IMR-90 (cell line): ENCODE data around the gene TEAD1. TPM values are rescaled to one million over a fixed set of nuclear protein-coding genes. Genes with fewer than 3 reads are reported as not detected.

Experiments used
- ATAC-seq: fragments of 200-7000 bp; cut with Tn5 transposase; 2 replicates; pipeline ENCODE4 v1.9.1; 2020; ENCODE audit warnings: low read depth, mild to moderate bottlenecking, moderate library complexity
- BruUV-seq: library from RNA; stranded (reverse); fragments of 400-500 nt; replicated peaks from 2 replicates; lab custom pipeline; 2021; lab: Mats Ljungman, UMichigan
- CTCF ChIA-PET: fragments of 300-600 bp; formaldehyde crosslinking; extraction: SDS; loops from one replicate; lab custom pipeline; 2021; ENCODE audit warnings: antibody characterized with exemption; lab: Yijun Ruan, JAX
- POLR2A ChIA-PET: fragments of 300-600 bp; sonication (Branson Sonifier 250); formaldehyde crosslinking; loops from one replicate; lab custom pipeline; 2022; ENCODE audit warnings: antibody characterized with exemption; ENCODE audit not compliant: unreplicated experiment; lab: Charles Lee
- DNase-seq: peaks from one replicate; pipeline ENCODE4 v3.0.0; 2013
- H2AFZ ChIP-seq: replicated peaks from 2 replicates; pipeline ENCODE3; 2013; ENCODE audit warnings: low read length, mild to moderate bottlenecking; ENCODE audit not compliant: poor library complexity
- H2AK5ac ChIP-seq: 2 replicates; pipeline ENCODE4 v1.6.1; 2013; ENCODE audit warnings: low read depth, low read length, inconsistent platforms
- H2AK9ac ChIP-seq: replicated peaks from 2 replicates; pipeline ENCODE3; 2013; ENCODE audit warnings: mild to moderate bottlenecking, low read depth, low read length, moderate library complexity; ENCODE audit not compliant: poor library complexity
- H2BK120ac ChIP-seq: 2 replicates; pipeline ENCODE4 v1.6.1; 2013; ENCODE audit warnings: low read depth, low read length, inconsistent platforms
- H2BK15ac ChIP-seq: 3 replicates; pipeline ENCODE4 v1.6.1; 2013; ENCODE audit warnings: low read depth, low read length, inconsistent platforms
- H2BK20ac ChIP-seq: 2 replicates; pipeline ENCODE4 v1.6.1; 2013; ENCODE audit warnings: low read depth, mild to moderate bottlenecking, inconsistent platforms, low read length, moderate library complexity
- H2BK5ac ChIP-seq: 2 replicates; pipeline ENCODE4 v1.6.1; 2013; ENCODE audit warnings: mild to moderate bottlenecking, low read depth, low read length, inconsistent platforms; ENCODE audit not compliant: poor library complexity, severe bottlenecking
- H3K14ac ChIP-seq: replicated peaks from 2 replicates; pipeline ENCODE4 v1.6.1; 2013; ENCODE audit warnings: low read depth, low read length, inconsistent platforms
- H3K18ac ChIP-seq: 2 replicates; pipeline ENCODE4 v1.6.1; 2013; ENCODE audit warnings: low read depth, low read length, control low read depth
- H3K23ac ChIP-seq: 2 replicates; pipeline ENCODE4 v1.6.1; 2013; ENCODE audit warnings: low read depth, low read length, inconsistent platforms
- H3K27ac ChIP-seq: 2 replicates; pipeline ENCODE4 v1.5.1; 2013; ENCODE audit warnings: mild to moderate bottlenecking, control low read depth, low read length; ENCODE audit not compliant: insufficient read depth
- H3K27me3 ChIP-seq: 2 replicates; pipeline ENCODE4 v1.6.1; 2013; ENCODE audit warnings: low read length; ENCODE audit not compliant: control insufficient read depth, insufficient read depth
- H3K36me3 ChIP-seq: 2 replicates; pipeline ENCODE4 v1.6.1; 2013; ENCODE audit warnings: low read length, mixed read lengths; ENCODE audit not compliant: control insufficient read depth, insufficient read depth
- H3K4ac ChIP-seq: 2 replicates; pipeline ENCODE4 v1.6.1; 2013; ENCODE audit warnings: low read depth, low read length, inconsistent platforms
- H3K4me1 ChIP-seq: 2 replicates; pipeline ENCODE4 v1.6.1; 2013; ENCODE audit warnings: low read length, mixed read lengths; ENCODE audit not compliant: control insufficient read depth, insufficient read depth
- H3K4me2 ChIP-seq: 2 replicates; pipeline ENCODE4 v1.6.1; 2013; ENCODE audit warnings: low read depth, mild to moderate bottlenecking, control low read depth, low read length, moderate library complexity
- H3K4me3 ChIP-seq: 2 replicates; pipeline ENCODE4 v1.5.1; 2013; ENCODE audit warnings: low read depth, mild to moderate bottlenecking, control low read depth, low read length, moderate library complexity; ENCODE audit not compliant: insufficient read depth
- H3K56ac ChIP-seq: 2 replicates; pipeline ENCODE4 v1.6.1; 2013; ENCODE audit warnings: low read length, inconsistent platforms; ENCODE audit not compliant: insufficient read depth; ENCODE audit errors: extremely low read depth
- H3K79me1 ChIP-seq, 2 experiments: 2 replicates each; pipeline ENCODE4 v1.6.1; 2013; ENCODE audit warnings: low read length in 2 of 2, inconsistent platforms in 1 of 2, low read depth in 1 of 2
- H3K9ac ChIP-seq: 2 replicates; pipeline ENCODE4 v1.6.1; 2013; ENCODE audit warnings: low read depth, low read length, control low read depth
- H3K9me1 ChIP-seq: 2 replicates; pipeline ENCODE4 v1.6.1; 2013; ENCODE audit warnings: low read length, inconsistent platforms; ENCODE audit not compliant: insufficient read depth
- H3K9me3 ChIP-seq: 2 replicates; pipeline ENCODE4 v1.6.1; 2013; ENCODE audit warnings: low read length; ENCODE audit not compliant: control insufficient read depth, insufficient read depth
- H4K20me1 ChIP-seq: 2 replicates; pipeline ENCODE4 v1.6.1; 2013; ENCODE audit warnings: low read length, inconsistent platforms; ENCODE audit not compliant: insufficient read depth
- H4K5ac ChIP-seq: 2 replicates; pipeline ENCODE4 v1.6.1; 2013; ENCODE audit warnings: mild to moderate bottlenecking, low read depth, low read length, control low read depth
- H4K8ac ChIP-seq, 2 experiments: 2 replicates each; pipeline ENCODE4 v1.6.1; 2013; ENCODE audit warnings: low read depth in 2 of 2, low read length in 2 of 2, control low read depth in 1 of 2, inconsistent platforms in 1 of 2
- H4K91ac ChIP-seq: 2 replicates; pipeline ENCODE4 v1.6.1; 2013; ENCODE audit warnings: low read depth, low read length, inconsistent platforms; ENCODE audit not compliant: insufficient read depth
- CEBPB ChIP-seq: IDR thresholded peaks from 2 replicates; pipeline ENCODE4 v1.6.1; 2012; ENCODE audit warnings: low read depth, low read length, improper control_type of control experiment
- FOS ChIP-seq: fragments of 150-350 bp; IDR thresholded peaks from 2 replicates; pipeline ENCODE4 v1.6.1; 2016; ENCODE audit warnings: low read depth, low read length
- MAZ ChIP-seq: IDR thresholded peaks from 2 replicates; pipeline ENCODE4 v1.6.1; 2012; ENCODE audit warnings: low read depth, mild to moderate bottlenecking, low read length, improper control_type of control experiment, moderate library complexity, borderline replicate concordance
- MXI1 ChIP-seq: IDR thresholded peaks from 2 replicates; pipeline ENCODE4 v1.6.1; 2012; ENCODE audit warnings: low read depth, mild to moderate bottlenecking, low read length, moderate library complexity, borderline replicate concordance
- POLR2A ChIP-seq: IDR thresholded peaks from 2 replicates; pipeline ENCODE4 v1.6.1; 2012; ENCODE audit warnings: mild to moderate bottlenecking, low read depth, low read length
- RAD21 ChIP-seq: IDR thresholded peaks from 2 replicates; pipeline ENCODE4 v1.6.1; 2012; ENCODE audit warnings: low read length, improper control_type of control experiment
- RCOR1 ChIP-seq: IDR thresholded peaks from 2 replicates; pipeline ENCODE4 v1.6.1; 2012; ENCODE audit warnings: mild to moderate bottlenecking, low read length, improper control_type of control experiment; ENCODE audit not compliant: insufficient replicate concordance
- RFX5 ChIP-seq: IDR thresholded peaks from 2 replicates; pipeline ENCODE4 v1.8.0; 2012; ENCODE audit warnings: low read depth, mild to moderate bottlenecking, low read length, moderate library complexity
- SMC3 ChIP-seq: fragments of 150-350 bp; IDR thresholded peaks from 2 replicates; pipeline ENCODE4 v1.6.1; 2016; ENCODE audit warnings: low read depth, mild to moderate bottlenecking, antibody characterized with exemption, low read length, moderate library complexity
- WGBS, 2 experiments: methylation state at CpG; one replicate each; pipeline versions ENCODE4 v1.1.5 to v1.1.7; 2013; ENCODE audit warnings: missing lambda C conversion rate in 2 of 2; ENCODE audit not compliant: insufficient read length in 1 of 2; ENCODE audit errors: extremely low coverage in 2 of 2; 5-methylcytosine and 5-hydroxymethylcytosine counted together
- dilution Hi-C: fragments of 300-500 bp; cut with HindIII; formaldehyde crosslinking; loops from one replicate; pipeline ENCODE4 v1.14.3; 2018; ENCODE audit warnings: low sequenced_read_pairs; ENCODE audit not compliant: unreplicated experiment
- in situ Hi-C: fragments of 300-500 bp; cut with MboI; formaldehyde crosslinking; loops from 3 replicates; pipeline ENCODE4 v1.14.3; 2019; ENCODE audit warnings: low sequenced_read_pairs, inconsistent platforms, mixed read lengths
- intact Hi-C: fragments of 100-400 bp; cut with micrococcal nuclease; formaldehyde crosslinking; loops from 2 replicates; pipeline ENCODE4 v1.10.0; 2022
- polyA plus RNA-seq, 3 experiments: library from polyadenylated mRNA; depleted of rRNA; stranded (reverse); fragments of >200 nt; gene quantifications; 2 replicates each; pipeline ENCODE4 v1.2.3, GENCODE V29; 2012; ENCODE audit warnings: low replicate concordance in 1 of 3
- total RNA-seq: library from RNA; depleted of rRNA; stranded (reverse); fragments of >200 nt; gene quantifications from 2 replicates; pipeline ENCODE4 v1.2.3, GENCODE V29; 2012
- TF ChIP-seq, protein P1 (sequence below): fragments of 150-350 bp; IDR thresholded peaks from 2 replicates; pipeline ENCODE4 v1.6.1; 2017; ENCODE audit warnings: mild to moderate bottlenecking, antibody characterized with exemption, low read length, low read depth
- TF ChIP-seq, protein P2 (sequence below): fragments of 150-350 bp; IDR thresholded peaks from 2 replicates; pipeline ENCODE4 v1.6.1; 2016; ENCODE audit warnings: low read depth, mild to moderate bottlenecking, low read length, moderate library complexity, borderline replicate concordance

The TEAD1 gene
- total and polyA plus RNA-seq, 2 of the 4 experiments (the other 2 are of a cell fraction): 51.8 to 69.2 TPM

DNA sequence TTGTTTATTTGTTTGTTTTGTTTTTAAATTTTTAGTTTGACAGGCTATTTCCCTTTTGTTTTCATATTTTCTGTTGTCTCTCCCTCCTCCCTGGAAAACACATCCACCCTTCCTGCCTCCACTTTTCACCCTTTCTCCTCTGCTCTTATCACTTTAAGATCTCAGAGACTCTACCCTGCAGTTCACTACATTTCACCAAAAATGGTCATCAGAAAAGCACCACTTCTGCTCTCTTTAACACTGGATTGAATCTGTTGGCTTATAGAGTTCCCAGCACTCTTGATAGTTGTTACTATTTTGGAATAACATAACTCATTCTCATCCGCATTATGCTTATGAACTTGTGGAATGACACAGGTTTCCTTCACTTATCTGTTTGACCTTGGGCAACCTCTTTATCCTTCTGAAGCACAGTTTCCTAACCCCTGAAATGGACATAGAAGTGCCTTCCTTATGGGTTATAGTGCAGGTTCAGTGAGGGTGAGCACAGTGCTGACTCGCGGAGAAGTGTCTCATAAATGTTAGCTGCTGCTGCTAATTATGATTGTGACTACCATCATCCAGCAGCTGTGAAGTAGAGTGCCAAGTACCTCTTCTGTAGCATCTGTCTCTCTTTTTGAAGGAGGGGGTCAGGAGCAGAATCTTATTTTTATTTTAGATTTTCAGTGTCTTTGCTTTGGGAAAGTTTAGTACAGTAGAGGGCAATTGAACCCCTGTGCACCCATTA, 15.0 kb downstream of the TEAD1 start:
- Histone ChIP-seq H2BK15ac (peak overlapping the region; percentile 28; the same call in 1 of the 3 replicates), H3K23ac (peak overlapping the region; percentile 6; the same call in 1 of the 2 replicates), H3K9ac (no peak overlapping the region), H3K4me2 (no peak overlapping the region; the same call in 1 of the 2 replicates), H2BK5ac (peak overlapping the region; percentile 32), H4K91ac (peak overlapping the region; percentile 13; the same call in 1 of the 2 replicates), H4K8ac (peak overlapping the region in 1 of 2 experiments; percentile 33; a peak in 2 of 4 replicates), H2AK9ac (no peak overlapping the region), H4K20me1 (peaks cover 90% of the 10 kb centered on the region), H3K18ac (0 out of 2 replicates have a peak overlapping the region, but pooled peaks have one; percentile 14), H3K4ac (peak overlapping the region; percentile 37), H3K14ac (peak overlapping the region; percentile 2), H3K79me1 (peaks cover 4 to 84% of the 10 kb centered on the region in 2 experiments; a peak in 3 of 4 replicates), H3K27ac (no peak overlapping the region), H2BK120ac (peak overlapping the region; percentile 66), H3K4me1 (peaks cover 54% of the 10 kb centered on the region), H3K4me3 (no peak overlapping the region), H2AFZ (no peak overlapping the region), H3K9me1 (peaks cover 51% of the 10 kb centered on the region), H4K5ac (no peak overlapping the region), H2BK20ac (peak overlapping the region; percentile 35; the same call in 1 of the 2 replicates), H3K27me3 (no peaks in the 10 kb centered on the region), H3K56ac (0 out of 2 replicates have a peak overlapping the region, but pooled peaks have one; percentile 11), H3K9me3 (no peaks in the 10 kb centered on the region), H2AK5ac (peak overlapping the region; percentile 59; the same call in 1 of the 2 replicates), H3K36me3 (no peaks in the 10 kb centered on the region; the same call in 1 of the 2 replicates)
- intact Hi-C loops: no loop called here
- no TSS peak for BruUV-seq
- ChIA-PET CTCF (interaction anchor here (0.7 kb wide), 1 partner anchor 189 kb away, joined by 5 read pairs; no protein-coding TSS in a partner anchor), POLR2A (no interaction called here)
- ATAC-seq (no peak), DNase-seq (no peak)
- in situ Hi-C loops: no loop called here
- TF ChIP-seq FOS: no peak
- no peak for TF ChIP-seq MAZ
- TF ChIP-seq RCOR1: no peak
- TF ChIP-seq, protein P1, sequence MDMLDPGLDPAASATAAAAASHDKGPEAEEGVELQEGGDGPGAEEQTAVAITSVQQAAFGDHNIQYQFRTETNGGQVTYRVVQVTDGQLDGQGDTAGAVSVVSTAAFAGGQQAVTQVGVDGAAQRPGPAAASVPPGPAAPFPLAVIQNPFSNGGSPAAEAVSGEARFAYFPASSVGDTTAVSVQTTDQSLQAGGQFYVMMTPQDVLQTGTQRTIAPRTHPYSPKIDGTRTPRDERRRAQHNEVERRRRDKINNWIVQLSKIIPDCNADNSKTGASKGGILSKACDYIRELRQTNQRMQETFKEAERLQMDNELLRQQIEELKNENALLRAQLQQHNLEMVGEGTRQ: no peak
- TF ChIP-seq SMC3: no peak
- no peak for TF ChIP-seq MXI1
- no peak for TF ChIP-seq RAD21
- no peak for TF ChIP-seq CEBPB
- no peak for TF ChIP-seq RFX5
- TF ChIP-seq, protein P2, sequence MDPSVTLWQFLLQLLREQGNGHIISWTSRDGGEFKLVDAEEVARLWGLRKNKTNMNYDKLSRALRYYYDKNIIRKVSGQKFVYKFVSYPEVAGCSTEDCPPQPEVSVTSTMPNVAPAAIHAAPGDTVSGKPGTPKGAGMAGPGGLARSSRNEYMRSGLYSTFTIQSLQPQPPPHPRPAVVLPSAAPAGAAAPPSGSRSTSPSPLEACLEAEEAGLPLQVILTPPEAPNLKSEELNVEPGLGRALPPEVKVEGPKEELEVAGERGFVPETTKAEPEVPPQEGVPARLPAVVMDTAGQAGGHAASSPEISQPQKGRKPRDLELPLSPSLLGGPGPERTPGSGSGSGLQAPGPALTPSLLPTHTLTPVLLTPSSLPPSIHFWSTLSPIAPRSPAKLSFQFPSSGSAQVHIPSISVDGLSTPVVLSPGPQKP: no peak
- no peak for TF ChIP-seq POLR2A
- no CpG with 5 or more reads among the region's 3 CpGs for WGBS, 2 experiments
- dilution Hi-C loops: loop anchor here (25.0 kb wide), 1 partner anchor 198 kb away; no protein-coding TSS in a partner anchor
